ENCODE data around the gene SP3. TPM values are rescaled to one million over a fixed set of nuclear protein-coding genes. Genes with fewer than 3 reads are reported as not detected.

The SP3 gene
- total RNA-seq, 4 donors from 2014 or later = 99.6 to 151 (median 113) TPM

- Histone ChIP-seq H3K27me3 (no peaks in the 10 kb centered on the region), H3K4me3 (peak overlapping the region; percentile 98), H3K9me3 (no peaks in the 10 kb centered on the region), H3K27ac (peak overlapping the region; percentile 100), H3K36me3 (no peaks in the 10 kb centered on the region), H3K4me1 (peaks cover 37% of the 10 kb centered on the region)
- TF ChIP-seq CTCF (IDR thresholded peaks at IDR 0.05) (peak; percentile 28 to 32), POLR2A (IDR thresholded peaks at IDR 0.05) (no peak), POLR2AphosphoS5 (IDR thresholded peaks at IDR 0.05) (no peak)
- DNase-seq (ENCODE audit: low spot score in 2 of 2) = peak; percentile 74 to 79
- under 1% methylated on average over 10 of the region's 44 CpGs for WGBS
These were observed 1.8 kb downstream of the SP3 start for GRCh38 chr2:173963323-173963816.

- TF ChIP-seq POLR2AphosphoS5 (IDR thresholded peaks at IDR 0.05) = no peak
- TF ChIP-seq EP300 (IDR thresholded peaks at IDR 0.05) = no peak
- no peak for TF ChIP-seq POLR2A (IDR thresholded peaks at IDR 0.05)
- TF ChIP-seq CTCF (IDR thresholded peaks at IDR 0.05) = no peak
- Histone ChIP-seq H3K9me3 (no peaks in the 10 kb centered on the region), H3K27ac (peak overlapping the region; percentile 100), H3K27me3 (no peaks in the 10 kb centered on the region), H3K4me1 (peaks cover 44% of the 10 kb centered on the region), H3K4me3 (peak overlapping the region; percentile 98), H3K36me3 (no peaks in the 10 kb centered on the region)
- no peak for DNase-seq (ENCODE audit: low spot score in 2 of 2)
- WGBS = 8% methylated on average over 4 of the region's 4 CpGs
These were observed 2.5 kb downstream of the SP3 start for GRCh38 chr2:173962583-173963110.

GRCh38 chr2:173962031-173962430 is 3.1 kb downstream of the SP3 start:
- TF ChIP-seq POLR2A (IDR thresholded peaks at IDR 0.05) (no peak), POLR2AphosphoS5 (IDR thresholded peaks at IDR 0.05) (no peak), EP300 (IDR thresholded peaks at IDR 0.05) (no peak), CTCF (IDR thresholded peaks at IDR 0.05) (no peak)
- Histone ChIP-seq H3K27ac (no peak overlapping the region), H3K4me3 (peak overlapping the region; percentile 98), H3K9me3 (no peaks in the 10 kb centered on the region), H3K4me1 (peaks cover 50% of the 10 kb centered on the region), H3K36me3 (no peaks in the 10 kb centered on the region), H3K27me3 (no peaks in the 10 kb centered on the region)
- 49% methylated on average over 1 of the region's 1 CpG for WGBS
- no peak for DNase-seq (ENCODE audit: low spot score in 2 of 2)

GRCh38 chr2:173961346-173961705 is 3.8 kb downstream of the SP3 start:
- WGBS = 95% methylated on average over 1 of the region's 1 CpG
- Histone ChIP-seq H3K27ac (no peak overlapping the region), H3K4me1 (peaks cover 55% of the 10 kb centered on the region), H3K27me3 (no peaks in the 10 kb centered on the region), H3K9me3 (no peaks in the 10 kb centered on the region), H3K36me3 (no peaks in the 10 kb centered on the region), H3K4me3 (no peak overlapping the region)
- no peak for DNase-seq (ENCODE audit: low spot score in 2 of 2)
- no peak for TF ChIP-seq POLR2AphosphoS5 (IDR thresholded peaks at IDR 0.05)

- Histone ChIP-seq H3K9me3 (no peaks in the 10 kb centered on the region), H3K27ac (no peak overlapping the region), H3K27me3 (no peaks in the 10 kb centered on the region), H3K4me3 (no peak overlapping the region), H3K36me3 (peaks cover 12% of the 10 kb centered on the region), H3K4me1 (peaks cover 63% of the 10 kb centered on the region)
- WGBS = 81% methylated on average over 7 of the region's 7 CpGs
- DNase-seq (ENCODE audit: low spot score in 2 of 2) = no peak
- TF ChIP-seq POLR2AphosphoS5 (IDR thresholded peaks at IDR 0.05) = no peak
- TF ChIP-seq EP300 (IDR thresholded peaks at IDR 0.05) = no peak
- TF ChIP-seq CTCF (IDR thresholded peaks at IDR 0.05) = no peak
- TF ChIP-seq POLR2A (IDR thresholded peaks at IDR 0.05) = no peak
These were observed 5.3 kb downstream of the SP3 start for GRCh38 chr2:173959909-173960308.
